Epithelial cell of proximal tubule (primary cell): Measurements from ENCODE around the gene SLC6A6. TPM values are rescaled to one million over a fixed set of nuclear protein-coding genes. Genes with fewer than 3 reads are reported as not detected.

Experiments used
- DNase-seq: peaks from one replicate; pipeline ENCODE4 v3.0.0-alpha.2; 2011; ENCODE audit warnings: low read depth
- H3K4me3 ChIP-seq: 2 replicates; pipeline ENCODE4 v1.5.1; 2011; ENCODE audit warnings: low read depth, mild to moderate bottlenecking, low read length
- CTCF ChIP-seq: conservative IDR thresholded peaks from 2 replicates; pipeline ENCODE4 v1.5.1; 2012; ENCODE audit warnings: low read depth, mild to moderate bottlenecking, low read length
- total RNA-seq: library from RNA; depleted of rRNA; stranded (reverse); fragments of >200 nt; gene quantifications from 2 replicates; pipeline ENCODE4 v1.2.3, GENCODE V29; 2015

The SLC6A6 gene
- total RNA-seq, 1 donor from 2014 or later = 27.9 TPM

- H3K4me3 ChIP-seq = no peak overlapping the region
These were observed 117.0 kb downstream of the SLC6A6 start for GRCh38 chr3:14519406-14519805.

GRCh38 chr3:14520149-14520548 lies 117.7 kb downstream of the SLC6A6 start:
- DNase-seq = no peak
- TF ChIP-seq CTCF = no peak
- no peak overlapping the region for H3K4me3 ChIP-seq

More at GRCh38 chr3:14519406-14519805, 117.0 kb downstream of the SLC6A6 start:
- DNase-seq = no peak
- no peak for TF ChIP-seq CTCF

GRCh38 chr3:14520967-14521366 lies 118.6 kb downstream of the SLC6A6 start:
- H3K4me3 ChIP-seq = no peak overlapping the region
- no peak for DNase-seq
- TF ChIP-seq CTCF = no peak

GRCh38 chr3:14521611-14522010 lies 119.2 kb downstream of the SLC6A6 start:
- no peak for DNase-seq
- TF ChIP-seq CTCF = no peak
- no peak overlapping the region for H3K4me3 ChIP-seq

- no peak for TF ChIP-seq CTCF
- DNase-seq = no peak
- H3K4me3 ChIP-seq = no peak overlapping the region
These were observed 119.8 kb downstream of the SLC6A6 start for GRCh38 chr3:14522129-14522691.

- TF ChIP-seq CTCF = no peak
- no peak overlapping the region for H3K4me3 ChIP-seq
- no peak for DNase-seq
These were observed 120.4 kb downstream of the SLC6A6 start for GRCh38 chr3:14522768-14523167.

- no peak overlapping the region for H3K4me3 ChIP-seq
- TF ChIP-seq CTCF = no peak
- DNase-seq = no peak
These were observed 121.4 kb downstream of the SLC6A6 start for GRCh38 chr3:14523792-14524191.
